Measurements from ENCODE around the gene MDK. TPM values are rescaled to one million over a fixed set of nuclear protein-coding genes. Genes with fewer than 3 reads are reported as not detected.

MDK gene
- total and polyA plus RNA-seq, 2 donors (not counting 3 experiments of a cell fraction or from before 2014, with no cell fraction given), result 331 to 893 TPM

GRCh38 chr11:46363031-46363407, 18.4 kb upstream of the MDK start:
- Histone ChIP-seq H3K4me2 (ENCODE audit: insufficient read depth, low read length) (peak overlapping the region; percentile 32), H2AFZ (ENCODE audit: low read depth, low read length) (no peak overlapping the region), H3K9ac (replicated peaks; ENCODE audit: extremely low read depth, insufficient read depth, low read length) (peak overlapping the region; percentile 53), H3K27me3 (ENCODE audit: control insufficient read depth in 2 of 2, insufficient read depth in 2 of 2, low read length in 2 of 2) (no peaks in the 10 kb centered on the region), H3K9me3 (replicated peaks; ENCODE audit: control insufficient read depth, insufficient read depth, low read length) (no peaks in the 10 kb centered on the region), H3K4me1 (ENCODE audit: control insufficient read depth, extremely low read depth, insufficient read depth, low read length) (peaks cover 34% of the 10 kb centered on the region), H3K27ac (ENCODE audit: insufficient read depth, low read depth, low read length) (peak overlapping the region; percentile 80), H3K36me3 (ENCODE audit: control insufficient read depth in 2 of 2, extremely low read depth in 1 of 2, insufficient read depth in 2 of 2, low read length in 2 of 2) (no peaks in the 10 kb centered on the region), H3K79me2 (ENCODE audit: control insufficient read depth, insufficient read depth, low read length) (peaks cover 39% of the 10 kb centered on the region), H3K4me3 (replicated peaks in 1 of 3; ENCODE audit: insufficient read depth in 1 of 3, low read depth in 1 of 3, low read length in 3 of 3) (no peak overlapping the region), H4K20me1 (replicated peaks; ENCODE audit: control insufficient read depth, extremely low read depth, insufficient read depth, low read length) (no peaks in the 10 kb centered on the region), H3K9me1 (replicated peaks; ENCODE audit: control insufficient read depth, extremely low read depth, insufficient read depth, low read length) (no peaks in the 10 kb centered on the region)
- BruUV-seq (replicated peaks), result no TSS peak
- dilution Hi-C loops (cut with MboI; ENCODE audit: extremely low pct_ligation_motif_present, low sequenced_read_pairs) (no loop called here), intact Hi-C loops (cut with micrococcal nuclease) (loop anchor here (1.0 kb wide), 2 partner anchors 11 to 16 kb away; partner anchors contain the start of gene DGKZ)
- TF ChIP-seq MYC (IDR thresholded peaks at IDR 0.05; ENCODE audit: low read depth, low read length) (no peak), GATA2 (IDR thresholded peaks at IDR 0.05; ENCODE audit: insufficient read depth, insufficient read length, low read depth, low read length) (no peak), EZH2 (IDR thresholded peaks at IDR 0.05; ENCODE audit: borderline replicate concordance, low read depth, low read length, severe bottlenecking) (no peak), JUN (IDR thresholded peaks at IDR 0.05; ENCODE audit: borderline replicate concordance, insufficient read depth, insufficient read length, low read depth) (no peak)
- POLR2A ChIA-PET, result no interaction called here
- FAIRE-seq (peak; percentile 97), DNase-seq (ENCODE audit: low read depth, low spot score) (peak; percentile 77)
- CTCF ChIA-PET, result interaction anchor here (1.2 to 11.6 kb wide), 3 partner anchors 11 to 125 kb away, joined by 3 to 200 read pairs (median 9); partner anchors contain the start of gene DGKZ

DNA sequence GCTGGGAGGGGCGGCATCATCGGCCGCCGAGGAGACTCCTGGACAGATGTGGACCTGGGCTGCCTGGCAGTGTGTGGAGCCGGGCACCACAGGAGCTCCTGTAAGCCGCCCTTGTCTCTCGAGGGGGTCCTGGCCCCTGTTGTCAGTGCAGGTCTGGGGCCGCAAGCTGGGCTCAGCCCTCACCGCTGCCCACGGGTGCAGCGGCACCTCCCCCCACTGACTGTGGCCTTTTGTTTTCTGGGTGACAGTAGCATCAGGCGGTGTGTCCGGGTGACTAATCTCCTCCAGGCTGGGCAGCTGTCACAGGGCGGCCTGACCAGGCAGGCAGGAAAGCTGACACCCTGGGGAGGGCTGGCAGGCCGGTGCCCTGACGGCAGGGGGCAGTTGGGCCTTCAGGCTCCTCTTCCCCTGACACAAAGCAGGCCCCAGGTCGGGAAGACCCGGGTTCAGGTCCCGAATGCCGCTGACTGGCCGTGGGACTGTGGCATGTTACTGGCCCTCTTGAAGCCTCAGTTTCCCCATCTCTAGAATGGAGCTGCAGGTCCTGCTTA, 17.9 kb upstream of the MDK start:
- Histone ChIP-seq H3K27me3 (ENCODE audit: control insufficient read depth in 2 of 2, insufficient read depth in 2 of 2, low read length in 2 of 2) (no peaks in the 10 kb centered on the region), H3K4me3 (replicated peaks in 1 of 3; ENCODE audit: insufficient read depth in 1 of 3, low read depth in 1 of 3, low read length in 3 of 3) (no peak overlapping the region), H3K79me2 (ENCODE audit: control insufficient read depth, insufficient read depth, low read length) (peaks cover 36% of the 10 kb centered on the region), H3K36me3 (ENCODE audit: control insufficient read depth in 2 of 2, extremely low read depth in 1 of 2, insufficient read depth in 2 of 2, low read length in 2 of 2) (peaks cover 0 to 2% of the 10 kb centered on the region in 2 experiments), H3K4me2 (ENCODE audit: insufficient read depth, low read length) (peak overlapping the region; percentile 32), H3K4me1 (ENCODE audit: control insufficient read depth, extremely low read depth, insufficient read depth, low read length) (peaks cover 34% of the 10 kb centered on the region), H3K9me1 (replicated peaks; ENCODE audit: control insufficient read depth, extremely low read depth, insufficient read depth, low read length) (no peaks in the 10 kb centered on the region), H3K9ac (replicated peaks; ENCODE audit: extremely low read depth, insufficient read depth, low read length) (peak overlapping the region; percentile 53), H4K20me1 (replicated peaks; ENCODE audit: control insufficient read depth, extremely low read depth, insufficient read depth, low read length) (no peaks in the 10 kb centered on the region), H2AFZ (ENCODE audit: low read depth, low read length) (no peak overlapping the region), H3K27ac (ENCODE audit: insufficient read depth, low read depth, low read length) (peak overlapping the region; percentile 80), H3K9me3 (replicated peaks; ENCODE audit: control insufficient read depth, insufficient read depth, low read length) (no peaks in the 10 kb centered on the region)
- ChIA-PET CTCF (interaction anchor here (1.2 to 11.6 kb wide), 3 partner anchors 11 to 125 kb away, joined by 3 to 200 read pairs (median 9); partner anchors contain the start of gene DGKZ), POLR2A (no interaction called here)
- peak; percentile 65 for FAIRE-seq
- intact Hi-C loops (cut with micrococcal nuclease) (loop anchor here (1.0 kb wide), 2 partner anchors 11 to 16 kb away; partner anchors contain the start of gene DGKZ), dilution Hi-C loops (cut with MboI; ENCODE audit: extremely low pct_ligation_motif_present, low sequenced_read_pairs) (no loop called here)
- TF ChIP-seq EZH2 (IDR thresholded peaks at IDR 0.05; ENCODE audit: borderline replicate concordance, low read depth, low read length, severe bottlenecking), result no peak
- TF ChIP-seq, protein P1, sequence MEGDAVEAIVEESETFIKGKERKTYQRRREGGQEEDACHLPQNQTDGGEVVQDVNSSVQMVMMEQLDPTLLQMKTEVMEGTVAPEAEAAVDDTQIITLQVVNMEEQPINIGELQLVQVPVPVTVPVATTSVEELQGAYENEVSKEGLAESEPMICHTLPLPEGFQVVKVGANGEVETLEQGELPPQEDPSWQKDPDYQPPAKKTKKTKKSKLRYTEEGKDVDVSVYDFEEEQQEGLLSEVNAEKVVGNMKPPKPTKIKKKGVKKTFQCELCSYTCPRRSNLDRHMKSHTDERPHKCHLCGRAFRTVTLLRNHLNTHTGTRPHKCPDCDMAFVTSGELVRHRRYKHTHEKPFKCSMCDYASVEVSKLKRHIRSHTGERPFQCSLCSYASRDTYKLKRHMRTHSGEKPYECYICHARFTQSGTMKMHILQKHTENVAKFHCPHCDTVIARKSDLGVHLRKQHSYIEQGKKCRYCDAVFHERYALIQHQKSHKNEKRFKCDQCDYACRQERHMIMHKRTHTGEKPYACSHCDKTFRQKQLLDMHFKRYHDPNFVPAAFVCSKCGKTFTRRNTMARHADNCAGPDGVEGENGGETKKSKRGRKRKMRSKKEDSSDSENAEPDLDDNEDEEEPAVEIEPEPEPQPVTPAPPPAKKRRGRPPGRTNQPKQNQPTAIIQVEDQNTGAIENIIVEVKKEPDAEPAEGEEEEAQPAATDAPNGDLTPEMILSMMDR (IDR thresholded peaks at IDR 0.05; ENCODE audit: extremely low read depth in 1 of 2, insufficient read depth in 1 of 2, low read depth in 1 of 2, low read length in 2 of 2), result peak in 1 of 2 donors; percentile 25
- TF ChIP-seq POLR2AphosphoS5 (IDR thresholded peaks at IDR 0.05; ENCODE audit: insufficient read depth, low read depth, low read length), result peak; percentile 15
- peak; percentile 55 for DNase-seq (ENCODE audit: low read depth, low spot score)
- no TSS peak for BruUV-seq (replicated peaks)
